Endothelial cell of hepatic sinusoid (primary cell): ENCODE measurements around the gene AQP6.

ENCODE experiments used
- in situ Hi-C: cut with HindIII; loops from 2 replicates; pipeline ENCODE4 v1.10.0; 2017; ENCODE audit warnings: low sequenced_read_pairs

AQP6 gene

DNA sequence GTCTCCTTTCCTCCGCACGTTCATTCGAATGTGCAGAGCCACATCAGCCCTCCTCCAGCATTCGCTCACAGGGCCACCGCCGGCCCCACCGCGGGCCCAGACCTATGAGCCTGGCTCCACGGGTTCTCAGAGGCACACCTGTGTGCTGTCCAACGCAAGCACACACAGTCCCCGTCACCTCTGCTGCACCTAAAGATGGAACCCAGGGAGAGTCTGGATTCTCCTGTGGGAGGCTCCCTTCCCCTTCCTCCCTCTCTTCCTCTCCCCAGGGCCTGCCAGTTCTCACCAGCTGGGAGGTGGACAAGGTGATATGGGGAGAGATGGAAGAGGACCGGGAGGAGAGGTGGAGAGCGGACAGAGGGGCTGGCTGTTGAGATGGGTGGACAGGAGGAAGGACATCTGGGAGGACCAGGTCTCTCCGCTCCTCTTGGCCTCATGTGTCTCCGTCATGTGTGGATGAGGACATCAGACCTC, 4.9 kb upstream of the AQP6 start:
- in situ Hi-C loops, result loop anchor here (5.0 kb wide), 1 partner anchor 99 kb away; no protein-coding TSS in a partner anchor

DNA sequence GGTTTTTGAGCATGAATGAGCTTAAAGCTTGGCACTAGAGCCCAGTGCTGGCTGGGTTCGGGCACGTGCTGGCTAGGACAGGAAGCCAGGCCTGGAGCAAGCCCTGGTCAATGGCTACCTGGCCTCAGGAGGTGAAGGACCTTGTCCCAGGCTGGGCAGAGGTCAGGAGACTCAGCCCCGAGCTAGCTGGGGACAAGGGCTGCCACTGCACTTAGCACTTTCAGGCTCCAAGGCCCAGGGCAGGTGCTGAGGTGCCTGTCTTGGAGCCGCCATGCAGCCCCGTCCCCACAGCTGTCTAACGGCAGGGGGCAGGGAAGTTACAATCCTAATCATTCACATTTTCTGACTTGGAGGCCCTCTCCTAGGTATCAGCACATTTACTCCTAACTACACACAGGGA, 4.3 kb upstream of the AQP6 start:
- in situ Hi-C loops, result loop anchor here (5.0 kb wide), 1 partner anchor 99 kb away; no protein-coding TSS in a partner anchor

DNA sequence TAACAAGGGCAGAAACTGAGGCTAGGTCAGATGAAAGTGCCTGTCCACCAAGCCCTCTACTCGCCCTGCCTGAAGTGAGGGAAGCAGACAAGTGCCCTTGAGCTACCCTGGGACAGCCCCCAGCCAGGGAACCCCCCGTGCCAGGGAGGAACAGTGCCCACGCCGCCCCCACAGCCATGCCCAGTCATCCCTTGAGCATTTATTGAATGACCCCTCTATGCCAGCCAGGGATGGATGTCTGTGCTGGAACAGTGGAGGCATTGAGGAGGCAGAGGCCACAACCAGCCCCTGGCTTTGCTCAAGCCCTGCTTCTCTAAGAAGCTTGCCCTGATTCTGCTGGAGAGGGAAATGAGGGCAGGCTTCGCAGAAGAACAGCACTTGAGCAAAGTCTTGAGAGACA, 3.7 kb upstream of the AQP6 start:
- in situ Hi-C loops, result loop anchor here (5.0 kb wide), 1 partner anchor 98 kb away; no protein-coding TSS in a partner anchor

DNA sequence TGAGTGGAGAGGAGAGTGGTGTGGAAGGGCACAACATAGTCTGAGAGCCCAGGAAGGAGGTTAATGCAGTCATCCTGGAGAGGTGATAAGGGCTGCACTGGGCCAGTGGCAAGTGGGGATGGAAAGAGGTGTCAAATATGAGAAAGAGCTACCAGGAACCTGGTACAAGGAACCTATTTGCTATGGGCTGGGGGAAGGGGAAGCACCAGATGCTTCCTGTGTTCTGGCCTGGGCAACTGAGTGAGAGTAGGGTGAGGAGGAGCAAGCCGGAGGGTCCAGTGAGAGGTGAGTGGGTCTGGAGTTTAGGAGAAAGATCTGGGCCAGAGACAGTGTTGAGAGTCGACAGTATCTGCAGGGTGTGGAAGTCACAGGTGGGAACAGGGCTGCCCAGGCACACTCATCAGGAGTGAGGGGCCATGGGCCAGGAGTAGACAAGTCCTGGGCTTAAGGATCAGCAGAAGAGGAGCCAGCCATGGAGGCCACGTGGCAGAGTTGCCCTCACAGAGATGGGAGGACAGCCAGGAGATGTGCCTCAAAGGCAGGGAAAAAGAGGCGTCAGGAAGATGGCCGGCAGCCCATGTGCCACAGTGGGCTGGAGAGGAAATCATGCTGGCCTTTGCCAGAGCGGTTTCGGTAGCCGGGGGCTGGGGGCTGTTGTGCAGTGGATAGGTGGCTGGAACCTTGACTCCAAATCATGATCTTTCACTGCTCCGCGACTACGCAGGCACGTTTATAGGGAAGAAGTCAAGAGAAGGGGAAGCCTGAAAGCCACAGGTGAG, 2.9 kb upstream of the AQP6 start:
- in situ Hi-C loops, result loop anchor here (5.0 kb wide), 1 partner anchor 97 kb away; no protein-coding TSS in a partner anchor

DNA sequence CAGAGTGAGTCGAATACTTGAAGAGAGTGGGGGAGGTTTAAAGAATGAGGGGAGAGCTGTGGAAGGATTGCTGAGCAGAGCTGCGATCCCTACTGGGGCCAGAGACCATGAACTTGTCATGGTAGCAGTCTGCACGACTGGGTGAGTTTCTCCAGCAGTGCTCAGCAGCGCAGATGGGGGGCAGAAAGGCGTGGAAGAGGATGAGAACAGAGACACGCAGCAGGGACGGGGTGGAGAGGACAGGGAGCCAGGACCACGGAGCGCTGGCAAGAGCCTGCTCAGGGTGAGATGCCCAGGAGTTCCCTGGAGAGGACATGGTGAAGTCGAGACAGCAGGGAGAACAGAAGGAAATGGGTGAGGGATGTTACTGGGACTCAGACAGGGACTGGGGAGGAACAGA, 2.1 kb upstream of the AQP6 start:
- in situ Hi-C loops, result no loop called here

DNA sequence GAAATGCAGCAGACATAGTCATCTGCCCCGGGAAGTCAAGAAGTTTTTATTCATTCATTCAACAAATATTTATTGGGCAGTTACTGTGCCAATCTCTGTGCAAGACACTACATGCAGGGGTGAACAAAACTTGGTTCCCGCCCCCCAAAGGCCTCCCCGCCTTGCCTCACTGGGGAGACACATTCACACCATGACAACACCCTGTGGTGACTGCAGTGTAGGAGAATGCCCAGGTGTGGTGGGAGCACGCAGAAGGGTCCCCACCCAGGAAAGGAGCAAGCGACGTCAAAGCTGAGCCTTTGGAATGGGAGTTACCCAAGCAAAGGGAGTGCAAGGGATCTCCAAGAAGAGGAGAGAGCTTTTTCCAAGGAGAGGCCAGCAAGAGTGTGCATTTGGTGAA, 1.6 kb upstream of the AQP6 start:
- in situ Hi-C loops, result no loop called here

DNA sequence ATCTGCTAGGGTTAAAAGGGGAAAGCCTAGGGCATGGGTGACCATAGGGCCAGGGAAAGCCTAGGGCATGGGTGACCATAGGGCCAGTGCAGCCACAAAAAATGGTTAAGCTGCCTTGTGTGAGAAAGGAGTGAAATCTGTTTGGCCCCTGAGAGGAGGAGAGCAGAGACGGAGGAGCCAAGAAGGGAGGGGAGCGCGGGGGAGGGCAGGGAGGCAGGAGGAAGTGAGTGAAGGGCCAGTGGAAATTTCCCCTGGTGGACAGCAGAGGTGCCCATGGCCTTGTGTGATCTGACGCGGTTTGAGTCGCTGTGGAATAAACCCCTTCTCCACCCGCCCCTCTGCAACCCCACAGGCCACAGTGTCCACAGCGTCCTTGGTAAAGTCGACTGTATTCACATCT, 618 bp upstream of the AQP6 start:
- in situ Hi-C loops, result no loop called here

DNA sequence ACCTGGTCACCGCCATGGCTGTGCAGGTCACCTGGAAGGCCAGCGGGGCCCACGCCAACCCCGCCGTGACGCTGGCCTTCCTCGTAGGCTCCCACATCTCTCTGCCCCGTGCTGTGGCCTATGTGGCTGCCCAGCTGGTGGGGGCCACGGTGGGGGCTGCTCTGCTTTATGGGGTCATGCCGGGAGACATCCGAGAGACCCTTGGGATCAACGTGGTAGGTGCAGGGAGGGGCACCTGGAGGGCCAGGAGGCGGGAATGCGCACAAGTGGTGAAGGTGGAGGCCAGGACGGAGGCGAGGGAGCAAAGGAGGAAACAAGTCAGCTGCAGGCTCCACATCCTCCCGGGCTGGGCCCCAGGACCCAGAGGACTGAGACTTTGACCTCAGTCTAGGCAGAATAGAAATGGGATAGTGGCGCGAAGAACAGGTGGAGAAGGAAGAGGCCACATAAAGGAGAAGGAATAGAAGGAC, 649 bp downstream of the AQP6 start:
- in situ Hi-C loops, result no loop called here

DNA sequence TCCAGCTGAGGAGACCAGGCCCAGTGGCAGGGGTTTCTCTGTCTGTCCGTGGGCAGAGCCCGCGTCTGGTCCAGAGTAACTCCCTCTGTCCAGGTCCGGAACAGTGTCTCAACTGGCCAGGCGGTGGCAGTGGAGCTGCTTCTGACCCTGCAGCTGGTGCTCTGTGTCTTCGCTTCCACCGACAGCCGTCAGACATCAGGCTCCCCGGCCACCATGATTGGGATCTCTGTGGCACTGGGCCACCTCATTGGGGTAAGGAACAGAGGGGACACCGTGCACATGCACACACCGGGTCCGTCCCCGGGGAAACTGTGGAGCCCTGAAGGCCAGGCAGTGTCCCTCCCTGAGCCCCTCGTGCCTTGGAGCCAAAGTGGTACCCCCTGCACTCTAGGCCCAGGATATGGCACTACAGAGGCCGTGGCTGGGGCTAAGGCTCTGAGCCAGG, 1.5 kb downstream of the AQP6 start:
- in situ Hi-C loops, result no loop called here

DNA sequence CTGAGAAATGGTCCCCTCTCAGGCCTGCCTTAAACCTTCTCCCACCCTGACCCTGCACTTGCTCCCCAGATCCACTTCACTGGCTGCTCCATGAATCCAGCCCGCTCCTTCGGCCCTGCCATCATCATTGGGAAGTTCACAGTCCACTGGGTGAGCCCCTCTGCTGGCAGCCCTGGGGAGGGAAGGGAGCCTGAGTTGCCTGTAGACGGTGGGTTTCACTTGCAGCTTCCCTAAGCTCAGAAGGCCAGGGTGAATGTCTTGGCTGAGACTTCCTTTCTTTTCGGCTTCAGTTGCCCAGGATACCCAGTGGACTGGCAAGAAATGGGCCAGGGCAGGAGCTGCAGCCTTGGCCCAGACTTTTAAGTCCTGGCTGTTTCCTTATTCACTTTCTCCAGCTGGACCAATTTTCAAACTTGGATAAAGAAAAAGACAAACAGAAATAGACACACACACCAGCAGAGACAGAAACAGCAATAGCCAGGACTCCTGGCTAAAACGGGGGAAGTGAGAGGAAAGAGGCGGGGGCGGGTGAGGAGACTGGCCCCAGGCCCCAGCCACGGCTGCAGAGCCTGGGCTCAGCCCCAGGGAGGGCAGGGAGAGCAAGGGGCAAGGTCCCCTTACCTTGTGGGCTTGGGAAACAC, 2.0 kb downstream of the AQP6 start:
- in situ Hi-C loops, result no loop called here

DNA sequence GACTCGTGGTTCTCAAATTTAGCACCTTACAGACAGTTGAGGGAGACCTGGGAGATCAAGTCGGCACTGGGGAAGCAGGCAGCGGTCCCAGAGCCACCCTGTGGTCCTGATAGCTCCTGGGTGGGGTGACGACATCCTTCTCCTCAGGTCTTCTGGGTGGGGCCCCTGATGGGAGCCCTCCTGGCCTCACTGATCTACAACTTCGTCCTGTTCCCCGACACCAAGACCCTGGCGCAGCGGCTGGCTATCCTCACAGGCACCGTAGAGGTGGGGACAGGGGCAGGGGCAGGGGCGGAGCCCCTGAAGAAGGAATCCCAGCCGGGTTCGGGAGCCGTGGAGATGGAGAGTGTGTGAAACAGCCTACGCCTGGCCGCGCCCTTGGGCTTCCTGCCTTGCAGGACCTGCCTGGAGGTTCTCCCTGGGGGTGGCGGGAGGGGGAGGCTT, 2.6 kb downstream of the AQP6 start:
- in situ Hi-C loops, result no loop called here

DNA sequence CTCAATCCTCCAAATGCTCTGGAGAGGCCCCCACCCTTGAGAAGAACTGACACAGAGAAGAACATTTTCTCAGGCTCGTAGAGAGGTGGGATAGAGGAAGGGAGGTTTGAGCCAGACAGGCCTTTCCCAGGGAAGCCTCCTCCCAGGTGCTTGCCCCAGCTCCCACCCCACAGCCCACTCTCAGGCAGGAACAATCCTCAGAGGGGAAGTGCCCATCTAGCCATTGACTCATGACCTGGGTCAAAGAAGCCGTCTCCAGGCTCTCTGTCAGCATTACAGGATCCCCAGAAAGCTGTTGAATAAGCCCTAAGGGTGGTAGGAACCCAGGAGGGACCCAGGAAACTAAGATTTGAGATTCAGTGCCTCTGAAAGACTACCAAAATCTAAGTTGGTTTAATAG, 3.8 kb downstream of the AQP6 start:
- in situ Hi-C loops, result no loop called here

DNA sequence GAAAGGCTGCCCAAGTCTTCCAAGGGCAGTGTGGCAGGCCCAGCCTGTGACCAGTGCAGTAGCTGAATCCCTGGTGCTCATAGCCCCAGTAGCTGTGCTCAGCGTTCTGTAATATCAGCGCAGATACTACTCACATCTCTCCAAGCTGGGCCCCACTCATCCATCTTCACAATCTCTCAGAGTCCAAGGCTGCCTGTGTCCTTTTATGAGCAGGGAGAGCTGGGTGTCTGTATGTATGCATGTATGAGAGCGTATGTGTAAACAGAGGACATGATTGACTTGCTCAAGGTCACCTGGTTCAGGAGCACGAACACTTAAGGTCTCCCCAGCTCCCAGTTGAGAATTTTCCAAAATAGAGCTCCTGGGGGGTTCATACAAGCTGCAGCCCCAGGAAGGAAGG, 5.4 kb downstream of the AQP6 start:
- in situ Hi-C loops, result no loop called here

DNA sequence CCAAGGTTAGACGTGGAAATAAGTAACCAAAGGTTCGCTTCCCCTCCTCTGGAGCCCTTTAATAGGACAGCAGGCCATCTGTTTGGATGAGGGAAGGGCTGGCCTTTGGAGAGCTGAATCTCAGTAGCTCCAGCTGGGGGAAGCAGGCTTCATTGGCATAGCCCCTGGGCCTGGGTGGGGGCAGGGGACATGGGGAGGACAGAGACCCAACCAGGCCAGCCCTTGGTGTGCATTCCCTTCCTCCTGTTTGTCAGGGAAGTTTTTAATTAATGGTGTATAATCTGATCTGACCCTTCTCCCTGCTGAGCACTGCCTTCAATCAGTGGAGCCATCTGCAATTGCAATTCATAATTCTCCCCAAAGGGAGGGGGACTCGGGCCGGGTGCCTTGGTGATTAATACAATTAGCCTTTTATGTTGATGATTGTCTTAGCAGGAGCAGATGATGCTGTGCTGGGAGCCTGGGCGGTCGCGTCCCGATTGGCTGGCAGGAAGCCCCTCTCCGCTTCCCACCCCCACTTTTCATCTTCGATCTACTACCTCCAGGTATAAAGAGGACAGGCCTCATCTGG, 6.4 kb downstream of the AQP6 start:
- in situ Hi-C loops, result no loop called here

DNA sequence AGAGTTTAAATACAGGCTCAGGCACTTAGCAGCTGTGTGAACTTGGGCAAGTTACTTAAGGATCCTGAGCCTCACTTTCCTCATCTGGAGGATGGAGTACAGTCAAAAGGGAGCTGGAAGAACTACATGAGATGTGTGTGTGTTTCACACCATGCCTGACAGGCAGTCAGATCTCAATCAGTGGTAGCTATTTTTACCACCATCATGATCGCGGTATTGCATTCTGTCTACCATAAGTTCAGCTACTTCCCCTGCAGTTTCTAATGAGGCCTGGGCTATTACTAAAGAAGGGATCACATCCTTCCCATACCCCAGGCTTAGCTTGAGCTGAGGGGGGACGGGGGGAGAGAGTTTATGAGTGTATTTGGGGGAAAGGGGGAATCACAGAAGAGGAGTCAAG, 7.0 kb downstream of the AQP6 start:
- in situ Hi-C loops, result no loop called here

DNA sequence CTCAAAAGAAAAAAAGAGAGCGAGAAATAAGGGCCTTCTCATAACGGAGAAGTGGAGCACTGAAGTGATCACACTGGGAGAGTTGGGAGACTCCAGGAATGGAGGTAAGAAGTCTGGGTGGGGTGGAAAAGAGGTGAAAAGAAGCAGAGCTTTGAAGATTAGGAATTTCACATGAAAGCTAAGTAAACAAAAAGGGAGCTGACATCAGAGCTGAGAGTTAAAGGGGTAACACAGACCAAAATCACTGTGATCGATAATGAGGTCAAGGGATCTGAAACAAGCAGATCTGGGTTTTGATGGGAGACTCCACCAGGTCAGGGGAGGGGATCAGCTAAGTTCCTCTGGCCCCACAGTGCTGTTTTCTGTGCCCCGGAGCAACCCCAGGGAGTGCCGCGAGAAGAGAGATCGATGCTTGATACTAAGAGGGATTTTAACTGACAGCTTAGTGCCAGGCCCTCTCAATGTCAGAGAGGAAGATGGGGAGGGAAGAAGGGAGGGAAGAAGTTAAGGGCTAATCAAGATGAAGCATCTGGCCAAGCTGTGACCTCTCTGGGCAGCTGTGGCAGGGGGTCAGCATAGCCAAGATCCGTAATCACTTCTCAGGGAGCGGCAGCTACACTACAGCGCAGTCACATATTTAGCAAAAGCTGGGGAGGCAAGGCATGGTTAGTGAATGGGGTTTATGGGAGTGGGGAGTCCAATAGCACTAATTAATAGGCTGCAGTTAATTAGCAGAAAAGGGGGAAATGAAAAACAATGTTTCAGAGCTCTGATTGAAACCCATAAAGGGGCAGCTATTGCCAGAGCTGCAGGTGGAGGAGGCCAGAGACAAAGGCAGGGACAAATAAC, 8.0 kb downstream of the AQP6 start:
- in situ Hi-C loops, result no loop called here

DNA sequence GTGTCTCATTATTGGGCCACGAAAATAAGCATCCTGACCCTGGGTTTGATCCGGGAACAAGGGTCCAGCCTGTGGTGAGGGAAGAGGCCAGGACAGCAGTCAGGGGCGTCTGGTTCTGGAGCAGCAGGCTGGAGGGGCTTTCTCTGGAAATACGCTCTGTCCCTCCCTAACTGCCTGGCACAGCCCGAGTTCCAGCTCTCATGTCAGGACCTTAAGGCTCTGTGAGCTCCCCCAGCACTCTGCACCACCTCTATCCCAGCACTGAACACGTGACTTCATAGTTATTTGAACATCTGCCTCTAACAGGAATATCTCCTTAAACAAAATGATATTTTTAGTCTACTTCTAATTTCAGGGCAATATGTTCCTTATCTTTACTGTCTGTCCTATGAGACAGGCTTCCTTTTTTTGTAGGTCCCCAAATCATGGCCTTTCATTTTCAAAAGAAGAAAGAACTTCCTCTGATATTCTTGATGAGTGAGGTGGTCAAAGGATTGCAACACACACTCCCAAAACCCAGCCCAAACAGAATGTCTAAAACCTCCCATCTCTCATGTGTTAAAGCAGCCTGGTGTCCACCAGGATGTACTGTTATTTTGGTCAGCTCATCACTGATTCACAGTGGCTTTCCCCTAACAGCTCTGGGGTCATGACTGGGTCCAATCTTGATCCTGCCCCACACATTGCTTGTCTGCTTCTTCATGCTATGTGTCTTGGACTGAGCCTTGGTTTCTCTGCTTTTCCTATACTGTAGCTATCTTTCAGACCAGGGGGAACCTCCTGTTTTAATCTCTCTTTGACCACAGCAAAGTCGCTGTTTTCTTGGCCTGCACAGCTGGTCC, 9.7 kb downstream of the AQP6 start:
- in situ Hi-C loops, result no loop called here

DNA sequence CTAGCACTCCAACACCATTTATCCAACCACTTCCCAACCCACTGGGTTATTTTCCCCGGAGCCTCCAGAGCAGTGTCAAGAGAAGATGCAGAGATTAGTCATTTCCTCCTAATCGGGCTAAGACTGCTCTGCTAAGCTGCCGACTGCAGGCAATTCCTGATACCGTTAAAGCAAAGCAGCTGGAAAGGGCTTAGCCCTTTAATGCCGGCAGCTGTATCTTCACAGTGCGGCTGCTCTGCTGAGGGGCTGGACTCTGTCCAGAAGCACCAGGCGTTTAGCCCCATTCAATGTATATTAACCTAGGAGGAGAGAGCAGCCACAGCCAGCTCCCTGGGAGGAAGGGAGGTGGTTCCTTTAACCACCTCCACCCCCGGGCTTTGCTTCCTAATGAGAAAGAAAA, 11.1 kb downstream of the AQP6 start:
- in situ Hi-C loops, result no loop called here

DNA sequence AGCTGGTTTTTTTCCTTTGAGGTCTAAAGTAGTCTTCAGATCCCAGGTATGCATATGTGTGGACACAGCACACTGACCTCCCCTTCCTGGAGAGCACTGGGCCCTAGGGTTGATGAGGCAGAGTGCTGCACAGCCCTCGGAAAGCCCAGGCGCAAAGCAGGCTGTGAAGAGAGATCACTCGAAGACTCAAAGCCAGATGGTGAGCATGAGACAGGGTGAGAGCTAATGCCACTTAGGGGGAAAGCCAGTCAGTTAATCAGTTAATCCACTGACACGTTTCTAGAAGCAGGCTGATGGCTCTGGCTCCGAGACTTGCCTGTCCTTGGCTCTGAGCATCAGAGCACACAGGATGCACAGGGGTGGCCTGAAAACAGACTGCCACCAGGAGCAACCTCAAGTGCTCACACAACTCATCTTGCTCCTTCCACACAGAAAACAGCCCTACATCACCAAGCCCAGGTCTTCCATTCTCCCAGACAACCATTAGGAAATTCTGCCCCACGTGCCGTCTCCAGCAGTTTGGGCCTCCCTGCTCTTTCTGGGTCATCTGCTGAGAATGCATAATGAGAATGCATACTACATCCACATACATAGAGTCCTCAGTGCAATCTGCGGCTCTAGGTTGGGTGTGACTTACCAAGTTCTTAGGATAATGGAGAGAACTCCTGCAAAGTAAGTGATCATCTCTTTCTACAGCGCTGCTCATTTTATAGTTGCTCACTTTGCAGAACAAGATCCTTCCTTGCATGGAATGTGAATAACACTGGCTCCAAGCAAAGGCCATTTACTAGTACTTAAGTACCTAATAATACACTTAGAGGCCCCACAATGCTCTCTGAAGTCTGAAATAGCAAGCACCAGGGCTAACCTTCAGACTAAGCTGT, 12.0 kb downstream of the AQP6 start:
- in situ Hi-C loops, result no loop called here
